ENCODE measurements around the gene EHBP1. TPM values are rescaled to one million over a fixed set of nuclear protein-coding genes. Genes with fewer than 3 reads are reported as not detected.

EHBP1 gene
- total RNA-seq, 1 donor = 119 TPM

DNA sequence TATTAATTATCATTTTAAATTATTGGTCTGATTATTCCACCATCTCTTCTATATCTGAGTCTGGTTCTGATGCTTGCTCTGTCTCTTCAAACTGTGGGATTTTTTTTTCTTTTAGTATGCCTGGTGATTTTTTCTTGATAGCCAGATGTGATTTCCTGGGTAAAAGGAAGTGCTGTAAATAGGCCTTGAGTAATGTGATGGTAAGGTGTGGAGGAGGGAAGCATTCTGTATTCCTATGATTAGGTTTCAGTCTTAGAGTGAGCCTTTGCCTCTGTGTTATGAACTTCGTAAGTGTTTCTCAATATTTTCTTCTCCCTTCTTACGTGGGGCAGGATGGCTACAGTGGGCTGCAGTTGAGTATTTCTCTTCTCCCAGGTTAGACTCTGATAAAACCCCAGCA is 103.0 kb downstream of the EHBP1 start:
- no peak for DNase-seq (ENCODE audit: low read depth)
- H3K4me3 ChIP-seq (ENCODE audit: low read depth, low read length) = no peak overlapping the region
- TF ChIP-seq, protein P1, sequence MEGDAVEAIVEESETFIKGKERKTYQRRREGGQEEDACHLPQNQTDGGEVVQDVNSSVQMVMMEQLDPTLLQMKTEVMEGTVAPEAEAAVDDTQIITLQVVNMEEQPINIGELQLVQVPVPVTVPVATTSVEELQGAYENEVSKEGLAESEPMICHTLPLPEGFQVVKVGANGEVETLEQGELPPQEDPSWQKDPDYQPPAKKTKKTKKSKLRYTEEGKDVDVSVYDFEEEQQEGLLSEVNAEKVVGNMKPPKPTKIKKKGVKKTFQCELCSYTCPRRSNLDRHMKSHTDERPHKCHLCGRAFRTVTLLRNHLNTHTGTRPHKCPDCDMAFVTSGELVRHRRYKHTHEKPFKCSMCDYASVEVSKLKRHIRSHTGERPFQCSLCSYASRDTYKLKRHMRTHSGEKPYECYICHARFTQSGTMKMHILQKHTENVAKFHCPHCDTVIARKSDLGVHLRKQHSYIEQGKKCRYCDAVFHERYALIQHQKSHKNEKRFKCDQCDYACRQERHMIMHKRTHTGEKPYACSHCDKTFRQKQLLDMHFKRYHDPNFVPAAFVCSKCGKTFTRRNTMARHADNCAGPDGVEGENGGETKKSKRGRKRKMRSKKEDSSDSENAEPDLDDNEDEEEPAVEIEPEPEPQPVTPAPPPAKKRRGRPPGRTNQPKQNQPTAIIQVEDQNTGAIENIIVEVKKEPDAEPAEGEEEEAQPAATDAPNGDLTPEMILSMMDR (IDR thresholded peaks at IDR 0.05; ENCODE audit: insufficient read depth, low read length) = no peak

DNA sequence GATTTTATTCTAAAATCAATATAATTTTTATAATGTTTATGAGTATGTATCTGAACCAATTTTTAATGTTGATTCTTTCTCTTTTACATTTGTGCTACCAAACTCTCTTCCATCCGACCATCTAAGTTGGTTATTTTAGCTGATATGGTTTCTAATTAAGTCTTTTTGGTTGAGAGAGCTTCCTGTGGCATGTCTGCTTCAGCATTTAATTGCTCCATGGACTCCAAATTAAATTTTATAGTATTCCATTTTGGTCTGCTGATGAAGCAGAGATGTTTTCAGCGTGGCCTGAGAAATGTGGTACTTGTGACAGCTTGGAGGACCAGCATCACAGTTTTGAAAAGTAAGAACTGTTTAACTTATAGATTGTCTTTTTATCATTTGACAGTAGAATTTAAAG is 105.6 kb downstream of the EHBP1 start:
- no peak for DNase-seq (ENCODE audit: low read depth)
- H3K4me3 ChIP-seq (ENCODE audit: low read depth, low read length) = no peak overlapping the region
- TF ChIP-seq, protein P1 (IDR thresholded peaks at IDR 0.05; ENCODE audit: insufficient read depth, low read length) = no peak

DNA sequence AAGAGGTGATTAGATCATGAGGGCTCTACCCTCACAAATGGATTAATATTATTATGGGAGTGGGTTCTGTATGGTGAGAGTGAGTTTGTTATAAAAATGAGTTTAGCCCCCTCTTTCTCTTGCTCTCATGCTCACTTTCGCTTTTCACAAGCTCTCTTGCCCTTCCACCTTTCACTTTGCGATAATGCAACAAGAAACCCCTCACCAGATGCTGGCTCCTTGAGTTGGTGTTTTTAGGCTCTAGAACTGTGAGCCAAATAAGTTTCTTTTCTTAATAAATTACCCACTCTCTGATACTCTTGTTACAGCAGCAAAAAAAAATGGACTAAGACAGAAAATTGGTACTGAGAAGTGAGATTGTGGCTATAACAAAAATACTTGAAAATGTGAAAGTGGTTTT is 106.5 kb downstream of the EHBP1 start:
- TF ChIP-seq, protein P1 (IDR thresholded peaks at IDR 0.05; ENCODE audit: insufficient read depth, low read length) = no peak
- DNase-seq (ENCODE audit: low read depth) = no peak
- no peak overlapping the region for H3K4me3 ChIP-seq (ENCODE audit: low read depth, low read length)

DNA sequence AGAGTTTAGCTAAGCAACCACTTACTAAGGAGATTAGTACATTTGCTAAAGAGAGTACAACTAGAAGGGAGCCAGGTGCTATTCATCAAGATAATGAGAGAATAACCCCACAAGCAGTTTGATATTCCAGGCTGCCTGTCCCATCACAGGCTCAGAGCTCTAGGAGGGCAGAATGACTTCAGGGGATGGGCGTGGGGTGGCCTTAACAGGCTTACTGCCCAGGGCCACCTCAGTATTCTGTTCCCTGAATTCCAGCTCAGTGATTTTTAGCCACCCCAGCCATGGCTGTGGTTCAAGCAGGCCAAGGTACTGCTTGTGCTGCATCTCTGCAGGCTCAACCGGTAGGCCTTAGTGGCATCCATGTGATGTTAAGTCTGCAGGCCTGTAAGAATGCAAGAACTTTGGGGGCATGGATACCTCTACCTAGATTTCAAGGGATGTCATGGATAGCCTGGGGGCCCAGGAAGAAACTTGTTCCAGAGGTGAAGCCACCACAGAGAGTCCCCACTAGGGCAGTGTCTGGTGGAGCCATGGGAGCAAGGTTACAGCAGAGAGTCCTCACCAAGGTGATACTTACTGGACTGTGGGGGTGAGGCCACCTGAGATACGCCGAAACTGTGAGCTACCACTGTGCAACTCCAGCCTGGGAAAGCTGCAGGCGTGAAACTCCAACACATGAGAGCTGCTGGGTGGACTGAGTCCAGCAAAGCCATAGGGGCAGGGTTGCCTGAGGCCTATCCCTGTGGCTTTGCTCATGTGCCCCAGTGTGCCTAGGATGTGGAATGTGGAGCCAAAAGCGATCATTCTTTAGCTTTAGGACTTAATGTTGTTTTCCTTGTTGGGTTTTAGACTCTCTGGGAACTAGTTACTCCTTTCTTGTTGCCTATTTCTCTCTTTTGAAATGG is 107.7 kb downstream of the EHBP1 start:
- TF ChIP-seq, protein P1 (IDR thresholded peaks at IDR 0.05; ENCODE audit: insufficient read depth, low read length) = no peak
- H3K4me3 ChIP-seq (ENCODE audit: low read depth, low read length) = no peak overlapping the region
- no peak for DNase-seq (ENCODE audit: low read depth)

DNA sequence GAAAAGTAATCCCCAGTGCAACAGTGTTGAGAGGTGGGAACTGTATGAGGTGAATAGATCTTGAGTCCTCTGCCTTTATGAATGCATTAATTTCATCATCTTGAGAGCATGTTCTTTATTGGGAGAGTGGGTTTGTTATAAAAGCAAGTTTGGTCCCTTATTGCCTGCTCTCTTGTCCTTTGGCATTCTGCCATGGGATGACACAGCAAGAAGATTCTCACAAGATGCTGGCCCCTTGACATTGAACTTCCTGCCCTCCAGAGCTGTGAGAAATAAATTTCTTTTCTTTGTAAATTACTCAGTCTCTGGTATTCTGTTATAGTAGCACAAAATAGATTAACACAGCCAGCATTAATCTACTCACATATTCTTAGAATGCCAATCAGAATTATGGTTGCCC is 108.6 kb downstream of the EHBP1 start:
- DNase-seq (ENCODE audit: low read depth) = peak; percentile 43
- no peak overlapping the region for H3K4me3 ChIP-seq (ENCODE audit: low read depth, low read length)
- TF ChIP-seq, protein P1 (IDR thresholded peaks at IDR 0.05; ENCODE audit: insufficient read depth, low read length) = no peak

DNA sequence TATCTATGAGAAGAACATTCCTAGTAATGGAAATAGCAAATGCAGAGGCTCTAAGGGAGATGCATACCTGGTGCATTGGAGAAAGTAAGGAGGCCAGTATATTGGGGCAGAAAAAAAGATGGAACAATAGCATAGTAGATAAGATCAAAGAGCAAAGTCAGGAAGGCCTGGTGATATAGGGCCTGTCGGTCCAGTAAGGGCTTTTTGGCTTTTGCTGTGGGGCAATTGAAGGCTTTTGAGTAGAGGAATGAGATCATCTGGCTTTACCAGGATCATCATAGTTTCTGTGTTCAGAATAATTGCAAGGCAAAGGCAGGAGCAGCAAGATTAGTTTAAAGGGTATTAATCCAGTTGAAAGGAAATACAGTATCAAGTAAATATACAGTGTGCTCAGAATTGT is 111.8 kb downstream of the EHBP1 start:
- TF ChIP-seq, protein P1 (IDR thresholded peaks at IDR 0.05; ENCODE audit: insufficient read depth, low read length) = no peak
- H3K4me3 ChIP-seq (ENCODE audit: low read depth, low read length) = no peak overlapping the region
- no peak for DNase-seq (ENCODE audit: low read depth)
